Fibroblast of skin of left quadriceps (primary cell): Measurements from ENCODE around the gene CACNA1C.
"Not testable (repeated sequence)": the region's sequence is repeated elsewhere in the genome, so short reads cannot be mapped to it uniquely, and the experiment has no call there.

Experiments used
- DNase-seq, 2 experiments: peaks; one replicate each; pipeline ENCODE4 v3.0.0-alpha.2; 2013; ENCODE audit warnings: low read depth in 2 of 2

Gene CACNA1C

GRCh38 chr12:2485681-2486080 lies 432.9 kb downstream of the CACNA1C start:
- DNase-seq, result peak in 1 of 2 experiments; percentile 16

GRCh38 chr12:2486796-2487195 lies 434.0 kb downstream of the CACNA1C start:
- DNase-seq, result no peak

- DNase-seq, result no peak
These were observed 434.5 kb downstream of the CACNA1C start for GRCh38 chr12:2487278-2487677.

- DNase-seq, result no peak
These were observed 435.3 kb downstream of the CACNA1C start for GRCh38 chr12:2488131-2488530.

GRCh38 chr12:2488596-2488995 lies 435.8 kb downstream of the CACNA1C start:
- no peak for DNase-seq

- DNase-seq, result no peak
These were observed 436.5 kb downstream of the CACNA1C start for GRCh38 chr12:2489275-2489674.

GRCh38 chr12:2490831-2491230 lies 438.0 kb downstream of the CACNA1C start:
- DNase-seq, result no peak

- DNase-seq, result not testable (repeated sequence)
These were observed 438.6 kb downstream of the CACNA1C start for GRCh38 chr12:2491349-2491748.

GRCh38 chr12:2492236-2492635 lies 439.4 kb downstream of the CACNA1C start:
- DNase-seq, result no peak

- DNase-seq, result no peak
These were observed 440.3 kb downstream of the CACNA1C start for GRCh38 chr12:2493086-2493485.

GRCh38 chr12:2494486-2495192 lies 441.9 kb downstream of the CACNA1C start:
- no peak for DNase-seq

GRCh38 chr12:2495417-2496112 lies 442.8 kb downstream of the CACNA1C start:
- DNase-seq, result no peak

GRCh38 chr12:2498964-2499500 lies 446.2 kb downstream of the CACNA1C start:
- DNase-seq, result no peak

GRCh38 chr12:2501464-2502191 lies 448.8 kb downstream of the CACNA1C start:
- DNase-seq, result no peak

- DNase-seq, result no peak
These were observed 450.2 kb downstream of the CACNA1C start for GRCh38 chr12:2503036-2503435.

- no peak for DNase-seq
These were observed 451.0 kb downstream of the CACNA1C start for GRCh38 chr12:2503762-2504161.

- DNase-seq, result no peak
These were observed 451.8 kb downstream of the CACNA1C start for GRCh38 chr12:2504577-2504976.

GRCh38 chr12:2507814-2508213 lies 455.0 kb downstream of the CACNA1C start:
- no peak for DNase-seq

- DNase-seq, result no peak
These were observed 456.4 kb downstream of the CACNA1C start for GRCh38 chr12:2509137-2509536.

- DNase-seq, result no peak
These were observed 457.3 kb downstream of the CACNA1C start for GRCh38 chr12:2510045-2510444.

- no peak for DNase-seq
These were observed 460.6 kb downstream of the CACNA1C start for GRCh38 chr12:2513141-2514037.

- DNase-seq, result no peak
These were observed 461.2 kb downstream of the CACNA1C start for GRCh38 chr12:2514038-2514340.
